Measurements from ENCODE around the gene UNC5C.

The UNC5C gene

DNA sequence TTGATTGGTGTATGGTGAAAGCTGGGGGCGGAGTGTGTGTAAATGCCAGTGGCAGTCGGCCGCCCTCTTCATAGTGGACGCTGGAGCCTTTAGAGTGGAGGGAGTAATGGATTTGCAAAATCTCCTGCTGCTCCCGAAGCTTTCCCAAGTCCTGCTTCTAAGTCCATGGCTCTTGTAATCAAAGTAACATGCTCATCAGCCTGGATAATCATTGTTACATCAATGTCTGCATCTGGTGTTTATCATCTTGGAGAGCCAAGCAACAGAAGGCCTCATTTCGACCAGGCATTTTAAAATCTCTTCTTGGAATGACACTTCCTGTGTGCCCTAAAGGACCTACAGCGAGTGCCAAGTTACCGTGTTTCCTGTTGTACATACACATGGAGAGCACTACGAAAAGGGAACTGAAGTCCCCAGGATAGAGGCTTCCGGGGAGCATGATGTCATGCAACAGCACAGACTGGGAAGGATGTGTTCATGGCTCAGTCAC, 32.2 kb downstream of the UNC5C start:
- H3K4me1 Mint-ChIP-seq (ENCODE audit: low read depth) = no peaks in the 10 kb centered on the region
- H3K4me3 Mint-ChIP-seq = no peak overlapping the region
- H3K27ac Mint-ChIP-seq = no peak overlapping the region
- H3K9me3 Mint-ChIP-seq (ENCODE audit: low read depth) = no peaks in the 10 kb centered on the region
- H3K27me3 Mint-ChIP-seq = no peaks in the 10 kb centered on the region
- H3K36me3 Mint-ChIP-seq = no peaks in the 10 kb centered on the region

DNA sequence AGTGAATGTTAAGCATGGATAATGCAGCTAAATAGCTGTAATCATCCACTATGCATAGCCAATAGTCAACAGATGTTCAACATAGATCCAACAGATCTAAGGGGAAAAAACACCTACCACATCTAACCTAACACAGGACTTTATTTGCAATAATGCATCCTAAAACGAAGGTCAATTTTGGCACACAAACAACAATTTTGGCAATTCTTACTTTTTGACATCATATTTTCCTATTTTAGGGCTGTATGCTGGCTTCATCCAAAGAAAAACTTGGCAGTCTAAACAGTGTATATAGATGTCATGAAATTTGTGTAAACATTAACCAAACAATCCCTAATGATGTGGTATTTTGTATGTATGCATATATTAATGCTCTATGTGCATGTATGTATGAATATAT, 33.2 kb downstream of the UNC5C start:
- Mint-ChIP-seq H3K4me1 (ENCODE audit: low read depth) (no peaks in the 10 kb centered on the region), H3K27me3 (no peaks in the 10 kb centered on the region)

DNA sequence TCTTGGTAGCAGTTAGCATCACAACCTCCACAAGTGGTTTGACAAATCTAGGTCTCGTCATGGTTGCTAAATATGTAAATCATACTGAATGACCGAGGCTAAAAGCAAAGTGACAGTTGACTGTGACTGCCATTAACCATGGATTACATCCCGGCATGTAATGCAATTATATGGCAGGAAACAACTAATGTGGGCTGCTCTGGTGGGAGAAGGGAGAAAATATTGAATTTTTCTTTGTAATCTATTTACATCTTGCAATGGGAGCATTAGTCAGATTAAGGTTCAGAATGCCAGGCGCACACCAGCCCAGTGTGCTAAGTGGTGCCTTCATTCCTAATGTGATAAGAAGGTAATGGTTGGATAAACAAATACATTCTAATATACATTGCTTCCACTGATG, 35.8 kb downstream of the UNC5C start:
- H3K27me3 Mint-ChIP-seq = no peaks in the 10 kb centered on the region
- H3K36me3 Mint-ChIP-seq = no peaks in the 10 kb centered on the region
- H3K9me3 Mint-ChIP-seq (ENCODE audit: low read depth) = no peaks in the 10 kb centered on the region
- H3K27ac Mint-ChIP-seq = no peak overlapping the region
- no peaks in the 10 kb centered on the region for H3K4me1 Mint-ChIP-seq (ENCODE audit: low read depth)
- no peak overlapping the region for H3K4me3 Mint-ChIP-seq

More for the DNA sequence above, 33.2 kb downstream of the UNC5C start:
- no peak overlapping the region for H3K4me3 Mint-ChIP-seq
- no peaks in the 10 kb centered on the region for H3K9me3 Mint-ChIP-seq (ENCODE audit: low read depth)
- no peak overlapping the region for H3K27ac Mint-ChIP-seq
- H3K36me3 Mint-ChIP-seq = no peaks in the 10 kb centered on the region

DNA sequence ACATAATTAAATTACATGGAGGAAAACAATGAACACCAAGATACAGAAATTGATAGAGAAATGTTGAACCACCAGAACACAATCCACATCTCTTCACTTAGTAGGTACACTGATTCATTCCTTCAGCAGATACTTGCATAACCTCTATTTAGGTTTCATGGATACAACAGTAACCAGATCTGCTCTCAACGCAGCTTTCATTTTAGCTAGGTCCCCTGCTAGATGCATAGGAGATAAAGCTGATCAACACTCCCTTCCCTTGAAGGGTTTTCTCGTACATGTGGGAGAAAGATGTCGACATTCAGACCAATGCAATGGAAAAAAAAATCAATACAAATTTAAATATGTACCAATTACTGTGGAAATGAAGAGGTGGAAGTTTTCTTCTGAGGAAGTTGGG, 37.3 kb downstream of the UNC5C start:
- H3K36me3 Mint-ChIP-seq = no peaks in the 10 kb centered on the region
- no peaks in the 10 kb centered on the region for H3K9me3 Mint-ChIP-seq (ENCODE audit: low read depth)
- no peak overlapping the region for H3K27ac Mint-ChIP-seq
- H3K4me3 Mint-ChIP-seq = no peak overlapping the region
- no peaks in the 10 kb centered on the region for H3K27me3 Mint-ChIP-seq
- no peaks in the 10 kb centered on the region for H3K4me1 Mint-ChIP-seq (ENCODE audit: low read depth)

DNA sequence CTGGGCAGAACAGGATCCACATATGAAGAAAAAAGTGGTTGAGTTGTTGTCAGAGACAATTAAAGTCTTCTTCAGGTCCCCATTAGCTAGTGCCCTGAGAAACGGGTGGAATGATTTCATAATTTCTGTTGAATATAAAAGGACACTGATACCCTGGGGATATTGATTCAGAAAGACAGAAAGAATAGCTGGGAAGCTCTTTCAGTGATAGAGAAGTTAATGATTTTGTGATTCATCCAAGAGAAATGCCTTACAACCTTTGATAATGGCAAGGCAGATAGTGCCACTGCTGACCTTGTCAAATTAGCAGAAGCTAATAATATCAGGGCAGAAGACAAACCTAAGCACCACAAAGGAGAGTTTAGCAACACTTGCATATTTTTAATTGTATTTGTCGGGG, 37.9 kb downstream of the UNC5C start:
- no peaks in the 10 kb centered on the region for H3K36me3 Mint-ChIP-seq
- H3K9me3 Mint-ChIP-seq (ENCODE audit: low read depth) = no peaks in the 10 kb centered on the region
- no peak overlapping the region for H3K27ac Mint-ChIP-seq
- no peak overlapping the region for H3K4me3 Mint-ChIP-seq
- no peaks in the 10 kb centered on the region for H3K27me3 Mint-ChIP-seq
- no peaks in the 10 kb centered on the region for H3K4me1 Mint-ChIP-seq (ENCODE audit: low read depth)

DNA sequence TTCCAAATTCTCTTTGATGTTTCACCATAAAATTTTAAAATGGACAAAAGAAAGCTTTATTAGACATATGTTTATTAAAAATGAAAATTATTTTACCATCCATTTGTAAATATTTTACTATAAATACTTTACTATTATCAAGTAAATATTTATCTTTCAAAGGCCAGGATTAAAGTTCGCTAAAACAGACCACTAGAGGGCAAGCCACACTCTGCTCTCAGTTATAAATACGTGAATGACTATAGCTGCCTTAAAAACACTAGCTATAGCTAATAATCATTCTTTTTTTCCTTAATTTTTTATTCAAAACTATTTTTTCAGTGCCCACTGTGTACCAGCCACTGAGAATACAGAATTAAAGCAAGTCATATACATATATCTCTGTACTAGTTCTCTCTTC, 38.6 kb downstream of the UNC5C start:
- H3K27me3 Mint-ChIP-seq = no peaks in the 10 kb centered on the region
- no peaks in the 10 kb centered on the region for H3K4me1 Mint-ChIP-seq (ENCODE audit: low read depth)
- no peaks in the 10 kb centered on the region for H3K36me3 Mint-ChIP-seq
- no peaks in the 10 kb centered on the region for H3K9me3 Mint-ChIP-seq (ENCODE audit: low read depth)
- no peak overlapping the region for H3K27ac Mint-ChIP-seq
- H3K4me3 Mint-ChIP-seq = no peak overlapping the region

DNA sequence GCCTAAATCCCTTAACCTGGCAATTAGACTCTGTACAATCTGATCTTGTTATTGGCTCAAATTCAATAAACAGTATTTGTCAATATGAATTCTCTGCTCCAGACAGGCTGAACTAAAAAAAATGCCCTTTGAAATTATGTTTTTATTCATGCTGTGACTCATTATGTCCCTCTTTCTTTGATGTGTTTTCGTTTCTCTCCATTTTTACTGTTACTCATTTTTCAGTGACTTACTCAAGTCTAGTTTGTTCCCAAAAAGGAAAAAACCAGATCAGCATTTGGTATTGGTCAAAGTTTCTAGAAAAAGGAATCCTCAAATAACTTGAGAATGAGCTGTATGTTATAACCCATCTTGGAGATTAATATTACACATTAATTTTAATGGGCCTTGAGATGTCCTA, 40.4 kb downstream of the UNC5C start:
- H3K4me3 Mint-ChIP-seq = no peak overlapping the region
- H3K4me1 Mint-ChIP-seq (ENCODE audit: low read depth) = no peaks in the 10 kb centered on the region
- H3K36me3 Mint-ChIP-seq = no peaks in the 10 kb centered on the region
- H3K9me3 Mint-ChIP-seq (ENCODE audit: low read depth) = no peaks in the 10 kb centered on the region
- H3K27me3 Mint-ChIP-seq = peaks cover 2% of the 10 kb centered on the region
- no peak overlapping the region for H3K27ac Mint-ChIP-seq

DNA sequence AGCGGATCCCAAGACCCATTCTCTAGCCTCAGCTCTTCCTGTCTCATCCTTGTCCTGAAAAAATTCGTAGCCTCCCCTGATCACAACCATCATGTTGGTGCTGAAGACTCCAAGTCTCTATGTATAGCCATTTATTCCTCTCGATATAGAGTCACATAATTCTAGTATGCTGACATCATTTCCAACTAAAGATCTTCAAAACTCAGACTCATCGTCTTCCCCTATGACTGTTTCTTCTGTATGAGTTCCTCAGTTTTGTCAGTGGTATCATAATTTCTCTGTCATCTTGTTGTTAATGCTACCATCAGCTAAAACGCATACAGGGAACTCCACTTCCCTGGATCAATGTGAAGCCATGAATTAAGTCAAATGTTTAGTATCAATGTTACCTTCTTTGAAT, 41.2 kb downstream of the UNC5C start:
- Mint-ChIP-seq H3K4me3 (no peak overlapping the region), H3K36me3 (no peaks in the 10 kb centered on the region), H3K9me3 (ENCODE audit: low read depth) (no peaks in the 10 kb centered on the region), H3K4me1 (ENCODE audit: low read depth) (no peaks in the 10 kb centered on the region), H3K27me3 (peaks cover 2% of the 10 kb centered on the region), H3K27ac (no peak overlapping the region)

DNA sequence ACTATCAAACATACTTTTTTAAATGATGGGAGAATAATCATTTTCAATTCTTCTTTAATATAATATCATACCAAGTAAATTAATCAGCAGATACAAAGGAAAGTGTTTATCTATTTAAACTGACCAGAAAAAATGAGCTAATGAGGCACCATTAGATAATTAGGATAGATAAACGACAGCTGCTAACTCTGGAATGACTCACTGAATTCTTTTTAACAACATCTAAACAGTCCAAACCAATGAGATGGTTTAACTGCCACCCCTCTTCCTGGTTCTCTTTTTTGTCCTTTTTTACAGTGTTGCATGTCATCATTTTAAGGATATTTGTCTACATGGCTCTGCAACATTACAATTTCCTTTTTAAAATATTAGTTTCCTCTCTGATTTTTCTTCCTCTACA, 41.6 kb downstream of the UNC5C start:
- Mint-ChIP-seq H3K27ac (no peak overlapping the region), H3K4me3 (no peak overlapping the region), H3K4me1 (ENCODE audit: low read depth) (no peaks in the 10 kb centered on the region), H3K36me3 (no peaks in the 10 kb centered on the region), H3K27me3 (peaks cover 2% of the 10 kb centered on the region), H3K9me3 (ENCODE audit: low read depth) (no peaks in the 10 kb centered on the region)

DNA sequence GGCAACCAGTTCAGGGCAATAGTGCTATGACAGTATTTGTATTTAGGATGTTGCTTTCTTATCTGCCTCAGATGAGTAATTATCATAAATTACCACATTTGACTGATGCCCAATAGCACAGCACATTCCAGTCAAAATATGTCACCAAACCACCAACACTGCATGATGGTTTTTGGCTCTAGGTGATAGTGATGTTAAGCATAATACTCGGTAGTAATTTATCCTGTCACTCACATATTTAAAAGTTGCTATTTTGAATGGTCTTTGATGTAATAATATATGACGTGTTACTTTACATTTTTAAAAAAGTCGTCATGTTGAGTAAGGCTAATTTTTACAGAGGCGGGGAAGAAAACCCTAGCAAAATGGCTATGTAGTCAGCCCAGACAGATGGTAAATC, 42.5 kb downstream of the UNC5C start:
- Mint-ChIP-seq H3K27ac (no peak overlapping the region), H3K9me3 (ENCODE audit: low read depth) (no peaks in the 10 kb centered on the region), H3K36me3 (no peaks in the 10 kb centered on the region), H3K27me3 (peaks cover 2% of the 10 kb centered on the region), H3K4me3 (no peak overlapping the region), H3K4me1 (ENCODE audit: low read depth) (no peaks in the 10 kb centered on the region)

DNA sequence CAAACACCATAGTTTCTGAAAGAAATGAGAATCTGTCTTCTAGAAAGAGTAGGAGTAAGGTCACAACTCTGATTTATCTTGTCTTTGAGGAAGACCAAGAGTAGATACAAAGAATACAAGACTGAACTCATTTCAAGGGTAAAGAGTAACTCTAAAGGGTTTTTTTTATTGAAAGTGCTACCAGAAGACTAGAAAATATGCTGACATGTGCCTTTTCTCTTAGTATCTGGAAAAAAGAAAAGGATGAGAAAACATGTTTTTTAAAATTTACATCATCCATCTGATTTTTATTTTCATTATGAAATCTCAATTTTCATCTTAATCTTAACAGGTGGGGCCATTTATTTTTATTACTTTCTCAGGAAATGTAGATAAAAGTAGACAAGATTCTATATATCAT, 43.0 kb downstream of the UNC5C start:
- Mint-ChIP-seq H3K4me1 (ENCODE audit: low read depth) (no peaks in the 10 kb centered on the region), H3K9me3 (ENCODE audit: low read depth) (no peaks in the 10 kb centered on the region), H3K4me3 (no peak overlapping the region), H3K27ac (no peak overlapping the region), H3K27me3 (peaks cover 2% of the 10 kb centered on the region), H3K36me3 (no peaks in the 10 kb centered on the region)

DNA sequence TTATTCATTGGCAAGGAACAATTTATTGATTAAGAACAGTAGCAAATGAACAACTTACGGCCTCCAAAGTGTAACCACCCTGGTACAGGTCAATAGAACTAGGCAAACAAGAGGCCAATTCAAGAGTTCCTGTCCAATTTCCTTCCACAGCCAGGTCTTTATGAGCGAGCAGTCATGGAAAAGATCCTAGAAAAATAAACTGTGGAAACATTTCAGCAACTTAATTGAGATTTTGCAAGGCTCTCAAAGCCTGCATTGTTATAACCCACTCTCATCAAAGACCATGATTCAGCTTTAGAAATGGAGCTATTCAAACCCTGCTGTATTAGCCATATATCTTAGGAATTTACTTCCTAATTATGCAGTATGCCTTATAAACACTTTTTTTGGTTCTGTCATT, 43.6 kb downstream of the UNC5C start:
- Mint-ChIP-seq H3K27me3 (peaks cover 2% of the 10 kb centered on the region), H3K9me3 (ENCODE audit: low read depth) (no peaks in the 10 kb centered on the region), H3K36me3 (no peaks in the 10 kb centered on the region), H3K4me1 (ENCODE audit: low read depth) (no peaks in the 10 kb centered on the region), H3K27ac (no peak overlapping the region), H3K4me3 (no peak overlapping the region)

DNA sequence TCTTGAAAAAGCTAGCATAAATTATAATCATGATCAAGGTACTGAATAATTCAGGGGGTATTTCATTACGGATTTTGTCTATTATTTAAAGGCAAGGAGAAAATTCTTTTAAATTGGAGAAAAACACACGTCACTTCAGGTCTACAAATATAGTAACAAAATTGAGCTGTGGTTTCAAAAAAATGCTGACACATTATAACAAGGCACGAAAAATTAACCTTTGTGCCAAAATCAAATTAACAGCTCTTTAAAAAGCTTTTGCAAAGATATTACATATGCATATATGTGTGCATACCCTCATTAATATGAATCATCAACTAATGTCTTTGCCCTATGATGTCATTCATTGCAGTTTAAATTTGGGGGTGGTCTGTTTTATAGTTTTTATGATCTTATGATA, 44.3 kb downstream of the UNC5C start:
- no peaks in the 10 kb centered on the region for H3K9me3 Mint-ChIP-seq (ENCODE audit: low read depth)
- H3K27me3 Mint-ChIP-seq = peaks cover 2% of the 10 kb centered on the region
- H3K4me1 Mint-ChIP-seq (ENCODE audit: low read depth) = no peaks in the 10 kb centered on the region
- no peak overlapping the region for H3K4me3 Mint-ChIP-seq
- no peaks in the 10 kb centered on the region for H3K36me3 Mint-ChIP-seq
- H3K27ac Mint-ChIP-seq = no peak overlapping the region

DNA sequence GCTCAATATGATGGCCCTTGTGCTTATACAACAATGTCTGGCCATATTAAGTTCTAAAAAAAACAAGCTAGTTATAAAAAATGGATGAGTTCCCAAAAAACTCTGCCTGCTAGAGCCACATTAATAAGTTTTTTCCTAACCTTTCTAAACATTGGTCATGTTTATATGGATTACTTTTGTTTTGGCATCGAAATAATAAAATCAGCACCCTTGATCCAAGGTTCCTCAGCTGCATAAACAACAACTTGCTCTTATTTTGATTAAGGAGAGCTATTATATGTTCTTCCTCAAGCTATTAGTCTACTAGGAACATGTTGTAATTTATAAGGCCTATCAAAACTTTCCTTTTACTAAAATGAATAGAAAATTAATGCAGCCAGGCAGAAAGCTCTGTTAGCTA, 48.4 kb downstream of the UNC5C start:
- Mint-ChIP-seq H3K27me3 (peaks cover 2% of the 10 kb centered on the region), H3K9me3 (ENCODE audit: low read depth) (peaks cover 3% of the 10 kb centered on the region), H3K27ac (no peak overlapping the region), H3K4me3 (no peak overlapping the region), H3K4me1 (ENCODE audit: low read depth) (no peaks in the 10 kb centered on the region), H3K36me3 (no peaks in the 10 kb centered on the region)

DNA sequence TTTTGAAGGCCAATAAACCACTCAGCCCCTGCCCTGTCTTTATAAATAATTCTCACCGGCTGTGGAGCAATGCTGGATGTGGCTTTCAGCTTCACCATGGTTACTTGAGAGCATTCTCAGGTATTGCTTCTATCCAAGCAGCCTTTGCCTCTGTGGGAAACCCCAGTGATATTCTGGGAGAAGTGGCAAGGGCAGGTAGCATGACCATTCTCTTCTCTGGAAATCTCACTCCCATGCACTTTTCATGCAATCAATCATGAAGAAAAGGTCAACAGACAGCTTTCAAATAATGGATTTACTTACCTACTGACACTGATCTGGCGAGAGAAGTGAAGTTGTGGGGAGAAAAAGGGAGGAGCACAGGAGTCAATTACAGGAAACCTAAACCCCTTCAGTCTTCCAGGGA, 49.5 kb downstream of the UNC5C start:
- peaks cover 3% of the 10 kb centered on the region for H3K9me3 Mint-ChIP-seq (ENCODE audit: low read depth)
- no peaks in the 10 kb centered on the region for H3K4me1 Mint-ChIP-seq (ENCODE audit: low read depth)
- no peak overlapping the region for H3K27ac Mint-ChIP-seq
- peaks cover 2% of the 10 kb centered on the region for H3K27me3 Mint-ChIP-seq
- no peak overlapping the region for H3K4me3 Mint-ChIP-seq
- no peaks in the 10 kb centered on the region for H3K36me3 Mint-ChIP-seq

DNA sequence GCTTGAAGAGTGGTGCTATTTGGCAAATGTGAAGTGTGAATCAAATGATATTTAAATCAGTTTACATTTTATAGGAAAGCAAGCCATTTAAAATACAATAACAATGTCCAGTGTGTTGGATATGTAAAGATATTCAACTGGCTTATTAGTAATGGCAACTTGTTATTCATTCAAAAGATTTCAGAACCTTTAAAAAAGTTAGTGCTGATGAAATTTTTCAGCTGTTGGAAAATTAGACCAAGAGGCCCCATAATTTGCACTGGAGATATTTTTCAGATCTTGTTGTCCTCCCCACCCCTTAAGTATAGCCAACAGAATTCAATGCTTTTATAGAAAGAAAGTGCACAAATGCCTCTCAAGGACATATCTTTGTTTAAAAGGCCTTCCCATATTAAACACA, 54.6 kb downstream of the UNC5C start:
- Mint-ChIP-seq H3K4me1 (ENCODE audit: low read depth) (no peaks in the 10 kb centered on the region), H3K4me3 (no peak overlapping the region), H3K9me3 (ENCODE audit: low read depth) (peaks cover 3% of the 10 kb centered on the region), H3K27ac (no peak overlapping the region), H3K27me3 (no peaks in the 10 kb centered on the region), H3K36me3 (no peaks in the 10 kb centered on the region)

DNA sequence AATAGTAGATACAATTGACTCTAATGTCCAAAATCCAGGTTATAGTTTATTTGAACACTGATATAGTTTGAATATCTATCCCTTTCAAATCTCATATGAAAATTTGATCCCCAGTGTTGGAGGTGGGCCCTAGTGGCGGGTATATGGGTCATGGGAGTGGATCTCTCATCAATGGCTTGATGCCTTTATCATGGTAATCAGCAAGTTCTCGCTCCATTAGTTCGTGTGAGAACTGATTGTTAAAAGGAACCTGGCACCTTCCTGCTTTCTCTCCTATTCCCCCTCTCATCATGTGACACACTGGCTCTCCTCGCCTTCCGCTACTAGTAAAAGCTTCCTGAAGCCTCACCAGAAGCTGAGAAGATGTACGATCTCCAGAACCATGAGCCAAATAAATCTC, 70.1 kb downstream of the UNC5C start:
- Mint-ChIP-seq H3K4me1 (ENCODE audit: low read depth) (no peaks in the 10 kb centered on the region), H3K9me3 (ENCODE audit: low read depth) (no peaks in the 10 kb centered on the region), H3K36me3 (no peaks in the 10 kb centered on the region)

More for the DNA sequence above, 70.1 kb downstream of the UNC5C start:
- Mint-ChIP-seq H3K27ac (no peak overlapping the region), H3K27me3 (peaks cover 2% of the 10 kb centered on the region), H3K4me3 (no peak overlapping the region)

Data from activated naive CD8-positive, alpha-beta T cell (primary cell).